ENCODE data around the gene PCDH9. TPM values are rescaled to one million over a fixed set of nuclear protein-coding genes. Genes with fewer than 3 reads are reported as not detected.

The PCDH9 gene
- total and polyA plus RNA-seq, 10 of the 15 experiments (the other 5 are each of a cell fraction or from before 2014, with no cell fraction given): 0.02 to 2.3 (median 0.05) TPM; not detected in 1

DNA sequence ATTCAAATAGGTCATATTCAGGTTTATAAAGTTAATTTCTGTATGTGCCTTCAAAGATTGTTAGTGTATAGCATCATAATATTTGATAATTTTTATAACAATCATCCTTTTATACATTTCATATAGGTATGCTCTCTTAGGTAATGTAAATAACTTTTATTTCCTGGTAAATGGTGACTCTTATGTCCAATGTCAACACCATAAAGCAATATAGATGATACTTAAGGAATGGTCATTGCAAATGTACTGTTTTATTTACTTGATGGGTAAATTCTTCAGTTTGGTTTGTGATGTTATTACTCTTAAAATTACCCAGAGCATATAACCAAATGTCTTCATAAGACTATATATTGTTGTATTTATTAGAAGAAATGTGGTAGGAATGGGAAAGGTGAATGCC lies 928.7 kb downstream of the PCDH9 start:
- no peak for ATAC-seq
- ChIA-PET CTCF (no interaction called here), RAD21 (ENCODE audit: unreplicated experiment) (no interaction called here), SMC1A (ENCODE audit: uncharacterized antibody, unreplicated experiment) (no interaction called here), POLR2A (no interaction called here)
- Histone ChIP-seq H3K9ac (ENCODE audit: control insufficient read depth, insufficient read depth, low read length) (no peak overlapping the region), H3K4me2 (ENCODE audit: control insufficient read depth, insufficient read depth) (no peak overlapping the region), H3K4me1 (ENCODE audit: control insufficient read depth, insufficient read depth, low read length) (no peaks in the 10 kb centered on the region), H3K9me3 (replicated peaks; ENCODE audit: control insufficient read depth, insufficient read depth, low read length) (no peaks in the 10 kb centered on the region), H4K20me1 (ENCODE audit: control insufficient read depth, insufficient read depth) (no peaks in the 10 kb centered on the region), H2AFZ (ENCODE audit: control insufficient read depth, low read depth, low read length) (no peak overlapping the region), H3K79me2 (ENCODE audit: control insufficient read depth, insufficient read depth, low read length) (no peaks in the 10 kb centered on the region), H3K4me3 (no peak overlapping the region), H3K27me3 (replicated peaks in 1 of 2; ENCODE audit: control insufficient read depth in 2 of 2, insufficient read depth in 2 of 2, low read length in 1 of 2) (no peaks in the 10 kb centered on the region), H3K36me3 (ENCODE audit: control insufficient read depth in 2 of 2, insufficient read depth in 2 of 2, low read length in 1 of 2) (no peaks in the 10 kb centered on the region), H3K27ac (ENCODE audit: control insufficient read depth, insufficient read depth) (no peak overlapping the region)
- TF ChIP-seq MTA2 (IDR thresholded peaks at IDR 0.05; ENCODE audit: low read depth) (no peak), PAX5 (IDR thresholded peaks at IDR 0.05; ENCODE audit: borderline replicate concordance, low read depth, low read length) (no peak), EED (IDR thresholded peaks at IDR 0.05; ENCODE audit: low read depth) (no peak), ZSCAN29 (IDR thresholded peaks at IDR 0.05) (no peak), BCL11A (IDR thresholded peaks at IDR 0.05; ENCODE audit: low read depth, low read length) (no peak), MYB (IDR thresholded peaks at IDR 0.05; ENCODE audit: borderline replicate concordance, low read depth, low read length) (no peak), MXI1 (IDR thresholded peaks at IDR 0.05; ENCODE audit: low read depth, low read length) (no peak), MYC (IDR thresholded peaks at IDR 0.05; ENCODE audit: insufficient read depth, insufficient read length, insufficient replicate concordance, low read length, severe bottlenecking) (no peak), NBN (IDR thresholded peaks at IDR 0.05) (no peak), TCF7 (IDR thresholded peaks at IDR 0.05; ENCODE audit: borderline replicate concordance) (no peak)
- BruUV-seq (replicated peaks): no TSS peak
- intact Hi-C loops (cut with micrococcal nuclease; ENCODE audit: unreplicated experiment): no loop called here
- DNase-seq (ENCODE audit: low read depth, low spot score): no peak
- no peak for FAIRE-seq
- in situ Hi-C loops (cut with MboI): no loop called here

DNA sequence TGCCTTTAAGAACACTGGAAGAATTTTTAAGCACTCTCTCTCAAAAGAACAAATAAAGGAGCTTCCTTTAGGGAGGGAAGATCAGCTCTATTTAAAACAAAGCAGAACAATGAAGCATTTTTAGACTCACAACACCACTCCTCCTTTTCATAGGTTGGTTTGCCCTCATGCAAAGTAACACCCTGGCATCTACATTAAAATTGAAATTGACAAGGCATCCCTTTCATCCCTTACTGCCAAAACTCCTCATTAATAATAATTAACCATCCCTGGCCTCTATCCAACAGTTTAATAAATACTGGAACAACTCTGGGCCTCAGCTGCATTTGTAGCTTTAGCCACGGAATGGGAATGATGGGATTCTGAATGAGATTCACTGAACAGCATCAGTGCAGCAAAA lies 929.1 kb downstream of the PCDH9 start:
- H2AFZ ChIP-seq (ENCODE audit: control insufficient read depth, low read depth, low read length): no peak overlapping the region
- H3K9me3 ChIP-seq (replicated peaks; ENCODE audit: control insufficient read depth, insufficient read depth, low read length): no peaks in the 10 kb centered on the region
- H3K79me2 ChIP-seq (ENCODE audit: control insufficient read depth, insufficient read depth, low read length): no peaks in the 10 kb centered on the region
- ChIA-PET RAD21 (ENCODE audit: unreplicated experiment) (no interaction called here), POLR2A (no interaction called here), SMC1A (ENCODE audit: uncharacterized antibody, unreplicated experiment) (no interaction called here), CTCF (interaction anchor here (0.6 kb wide), 1 partner anchor 359 kb away, joined by 4 read pairs; no protein-coding TSS in a partner anchor)
- no peak overlapping the region for H3K4me3 ChIP-seq
- no peak for ATAC-seq
- no peaks in the 10 kb centered on the region for H3K4me1 ChIP-seq (ENCODE audit: control insufficient read depth, insufficient read depth, low read length)
- H3K36me3 ChIP-seq (ENCODE audit: control insufficient read depth in 2 of 2, insufficient read depth in 2 of 2, low read length in 1 of 2): no peaks in the 10 kb centered on the region
- no peak overlapping the region for H3K27ac ChIP-seq (ENCODE audit: control insufficient read depth, insufficient read depth)
- FAIRE-seq: no peak
- H3K9ac ChIP-seq (ENCODE audit: control insufficient read depth, insufficient read depth, low read length): no peak overlapping the region
- in situ Hi-C loops (cut with MboI) (no loop called here), intact Hi-C loops (cut with micrococcal nuclease; ENCODE audit: unreplicated experiment) (no loop called here)
- 0% methylated on average over 1 of the region's 1 CpG for WGBS (ENCODE audit: insufficient coverage, insufficient replicate concordance, low lambda C conversion rate, missing lambda C conversion rate)
- H3K27me3 ChIP-seq (replicated peaks in 1 of 2; ENCODE audit: control insufficient read depth in 2 of 2, insufficient read depth in 2 of 2, low read length in 1 of 2): no peaks in the 10 kb centered on the region
- DNase-seq (ENCODE audit: low read depth, low spot score): no peak
- BruUV-seq (replicated peaks): no TSS peak
- no peak overlapping the region for H3K4me2 ChIP-seq (ENCODE audit: control insufficient read depth, insufficient read depth)
- no peaks in the 10 kb centered on the region for H4K20me1 ChIP-seq (ENCODE audit: control insufficient read depth, insufficient read depth)
- TF ChIP-seq EED (IDR thresholded peaks at IDR 0.05; ENCODE audit: low read depth) (no peak), MYC (IDR thresholded peaks at IDR 0.05; ENCODE audit: insufficient read depth, insufficient read length, insufficient replicate concordance, low read length, severe bottlenecking) (no peak), IKZF1 (conservative IDR thresholded peaks at IDR 0.05) (no peak), JUNB (IDR thresholded peaks at IDR 0.05) (no peak), NFIC (IDR thresholded peaks at IDR 0.05; ENCODE audit: low read depth, low read length) (no peak), SREBF1 (IDR thresholded peaks at IDR 0.05; ENCODE audit: low read length) (no peak), IKZF2 (IDR thresholded peaks at IDR 0.05) (no peak), CEBPB (IDR thresholded peaks at IDR 0.05; ENCODE audit: borderline replicate concordance in 1 of 2, low read depth in 2 of 2, low read length in 2 of 2) (no peak)
- TF ChIP-seq, protein P1, sequence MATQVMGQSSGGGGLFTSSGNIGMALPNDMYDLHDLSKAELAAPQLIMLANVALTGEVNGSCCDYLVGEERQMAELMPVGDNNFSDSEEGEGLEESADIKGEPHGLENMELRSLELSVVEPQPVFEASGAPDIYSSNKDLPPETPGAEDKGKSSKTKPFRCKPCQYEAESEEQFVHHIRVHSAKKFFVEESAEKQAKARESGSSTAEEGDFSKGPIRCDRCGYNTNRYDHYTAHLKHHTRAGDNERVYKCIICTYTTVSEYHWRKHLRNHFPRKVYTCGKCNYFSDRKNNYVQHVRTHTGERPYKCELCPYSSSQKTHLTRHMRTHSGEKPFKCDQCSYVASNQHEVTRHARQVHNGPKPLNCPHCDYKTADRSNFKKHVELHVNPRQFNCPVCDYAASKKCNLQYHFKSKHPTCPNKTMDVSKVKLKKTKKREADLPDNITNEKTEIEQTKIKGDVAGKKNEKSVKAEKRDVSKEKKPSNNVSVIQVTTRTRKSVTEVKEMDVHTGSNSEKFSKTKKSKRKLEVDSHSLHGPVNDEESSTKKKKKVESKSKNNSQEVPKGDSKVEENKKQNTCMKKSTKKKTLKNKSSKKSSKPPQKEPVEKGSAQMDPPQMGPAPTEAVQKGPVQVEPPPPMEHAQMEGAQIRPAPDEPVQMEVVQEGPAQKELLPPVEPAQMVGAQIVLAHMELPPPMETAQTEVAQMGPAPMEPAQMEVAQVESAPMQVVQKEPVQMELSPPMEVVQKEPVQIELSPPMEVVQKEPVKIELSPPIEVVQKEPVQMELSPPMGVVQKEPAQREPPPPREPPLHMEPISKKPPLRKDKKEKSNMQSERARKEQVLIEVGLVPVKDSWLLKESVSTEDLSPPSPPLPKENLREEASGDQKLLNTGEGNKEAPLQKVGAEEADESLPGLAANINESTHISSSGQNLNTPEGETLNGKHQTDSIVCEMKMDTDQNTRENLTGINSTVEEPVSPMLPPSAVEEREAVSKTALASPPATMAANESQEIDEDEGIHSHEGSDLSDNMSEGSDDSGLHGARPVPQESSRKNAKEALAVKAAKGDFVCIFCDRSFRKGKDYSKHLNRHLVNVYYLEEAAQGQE (IDR thresholded peaks at IDR 0.05; ENCODE audit: low read depth, low read length): no peak
- TF ChIP-seq, protein P2, sequence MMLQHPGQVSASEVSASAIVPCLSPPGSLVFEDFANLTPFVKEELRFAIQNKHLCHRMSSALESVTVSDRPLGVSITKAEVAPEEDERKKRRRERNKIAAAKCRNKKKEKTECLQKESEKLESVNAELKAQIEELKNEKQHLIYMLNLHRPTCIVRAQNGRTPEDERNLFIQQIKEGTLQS (IDR thresholded peaks at IDR 0.05; ENCODE audit: borderline replicate concordance, extremely low read depth, low read depth, low read length): no peak
